ENCODE data around the gene DAO. TPM values are rescaled to one million over a fixed set of nuclear protein-coding genes. Genes with fewer than 3 reads are reported as not detected.

DAO gene
- total RNA-seq, 2 experiments from 2014 or later, result not detected

DNA sequence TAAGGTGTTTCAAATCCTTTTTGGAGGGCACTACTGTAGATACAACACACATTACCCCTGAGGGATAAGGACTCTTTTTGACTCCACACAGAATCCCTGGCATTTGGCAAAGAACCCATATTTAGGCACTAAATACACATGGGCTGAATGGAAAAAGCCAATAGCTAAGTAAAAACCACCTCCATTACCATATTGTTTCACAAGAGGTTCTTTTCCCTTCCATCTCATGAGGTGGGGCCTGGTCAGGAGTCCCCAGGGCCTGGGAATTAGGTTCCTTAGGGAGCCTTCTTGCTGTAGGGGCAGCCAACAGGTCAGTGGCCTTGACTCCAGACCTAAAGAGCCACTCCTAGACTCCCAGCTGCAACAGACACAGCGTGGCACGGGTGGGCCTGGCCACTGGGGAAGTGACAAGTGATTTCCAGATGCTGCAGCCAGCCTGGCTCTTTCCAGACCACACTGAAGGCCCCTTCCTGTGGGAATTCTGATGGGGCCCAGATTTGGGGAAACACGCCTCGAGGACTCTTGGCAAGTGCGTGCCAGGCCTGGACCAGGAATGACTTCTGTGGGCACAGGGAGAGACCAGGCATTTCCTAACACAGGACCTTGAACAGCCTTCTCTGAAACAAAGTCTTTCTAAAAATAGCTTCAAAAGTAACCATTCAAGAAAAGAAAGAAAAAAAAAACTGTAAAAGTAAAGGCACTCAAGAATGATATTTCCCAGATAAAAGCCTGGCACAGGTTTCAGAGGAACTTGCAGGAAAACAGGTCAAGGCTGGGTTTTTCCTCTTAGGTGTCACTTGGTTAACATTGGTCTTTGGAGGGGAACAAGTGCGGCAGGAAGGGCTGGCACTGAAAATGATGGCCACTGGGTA, 40.6 kb upstream of the DAO start:
- H3K79me2 ChIP-seq (ENCODE audit: insufficient read depth, low read depth, low read length), result no peaks in the 10 kb centered on the region
- no TSS peak for BruUV-seq (replicated peaks)

DNA sequence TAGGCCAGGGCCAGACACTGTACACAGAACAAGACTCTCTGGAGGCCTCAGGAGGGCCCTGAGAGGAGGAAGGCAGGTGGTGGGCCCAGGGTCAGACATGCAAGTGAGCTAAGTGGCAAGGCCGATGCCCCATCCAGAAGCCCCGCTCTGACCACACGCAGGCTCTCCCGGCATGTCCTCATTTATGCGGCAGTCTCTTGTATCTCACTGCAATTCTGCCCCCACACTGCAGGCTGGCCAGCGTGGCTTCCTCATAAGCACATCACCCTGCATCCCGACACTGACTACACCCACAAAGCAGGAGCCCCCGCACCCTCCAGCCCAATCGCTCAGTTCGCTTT, 40.0 kb upstream of the DAO start:
- Histone ChIP-seq H3K9me3 (ENCODE audit: low read length) (no peaks in the 10 kb centered on the region), H3K4me1 (ENCODE audit: insufficient read depth, low read length, poor library complexity, severe bottlenecking) (peaks cover 5% of the 10 kb centered on the region), H3K4me2 (ENCODE audit: low read length) (no peak overlapping the region), H2AFZ (ENCODE audit: low read length) (no peak overlapping the region), H3K9me2 (ENCODE audit: insufficient read depth, low read length) (no peaks in the 10 kb centered on the region), H3K36me3 (ENCODE audit: insufficient read depth, low read length) (no peaks in the 10 kb centered on the region; the same call in 1 of the 2 replicates), H3K27ac (ENCODE audit: low read depth, low read length, poor library complexity, severe bottlenecking) (no peak overlapping the region), H4K20me1 (ENCODE audit: insufficient read depth, low read length) (no peaks in the 10 kb centered on the region), H3K4me3 (ENCODE audit: low read depth, low read length, poor library complexity, severe bottlenecking) (no peak overlapping the region), H3K79me2 (ENCODE audit: insufficient read depth, low read depth, low read length) (no peaks in the 10 kb centered on the region)
- no peak for DNase-seq (ENCODE audit: low spot score)
- no TSS peak for BruUV-seq (replicated peaks)
- no peak for TF ChIP-seq EZH2phosphoT487 (IDR thresholded peaks at IDR 0.05; ENCODE audit: borderline replicate concordance, low read depth, low read length)
- TF ChIP-seq, protein P1, sequence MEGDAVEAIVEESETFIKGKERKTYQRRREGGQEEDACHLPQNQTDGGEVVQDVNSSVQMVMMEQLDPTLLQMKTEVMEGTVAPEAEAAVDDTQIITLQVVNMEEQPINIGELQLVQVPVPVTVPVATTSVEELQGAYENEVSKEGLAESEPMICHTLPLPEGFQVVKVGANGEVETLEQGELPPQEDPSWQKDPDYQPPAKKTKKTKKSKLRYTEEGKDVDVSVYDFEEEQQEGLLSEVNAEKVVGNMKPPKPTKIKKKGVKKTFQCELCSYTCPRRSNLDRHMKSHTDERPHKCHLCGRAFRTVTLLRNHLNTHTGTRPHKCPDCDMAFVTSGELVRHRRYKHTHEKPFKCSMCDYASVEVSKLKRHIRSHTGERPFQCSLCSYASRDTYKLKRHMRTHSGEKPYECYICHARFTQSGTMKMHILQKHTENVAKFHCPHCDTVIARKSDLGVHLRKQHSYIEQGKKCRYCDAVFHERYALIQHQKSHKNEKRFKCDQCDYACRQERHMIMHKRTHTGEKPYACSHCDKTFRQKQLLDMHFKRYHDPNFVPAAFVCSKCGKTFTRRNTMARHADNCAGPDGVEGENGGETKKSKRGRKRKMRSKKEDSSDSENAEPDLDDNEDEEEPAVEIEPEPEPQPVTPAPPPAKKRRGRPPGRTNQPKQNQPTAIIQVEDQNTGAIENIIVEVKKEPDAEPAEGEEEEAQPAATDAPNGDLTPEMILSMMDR (conservative IDR thresholded peaks at IDR 0.05; ENCODE audit: low read length), result no peak
- CTCF ChIA-PET (ENCODE audit: unreplicated experiment), result no interaction called here
- intact Hi-C loops (cut with micrococcal nuclease; ENCODE audit: unreplicated experiment), result no loop called here
- POLR2A ChIA-PET, result no interaction called here

More for the DNA sequence above, 40.6 kb upstream of the DAO start:
- Histone ChIP-seq H3K4me3 (ENCODE audit: low read depth, low read length, poor library complexity, severe bottlenecking) (no peak overlapping the region), H4K20me1 (ENCODE audit: insufficient read depth, low read length) (no peaks in the 10 kb centered on the region), H3K4me1 (ENCODE audit: insufficient read depth, low read length, poor library complexity, severe bottlenecking) (peaks cover 5% of the 10 kb centered on the region), H2AFZ (ENCODE audit: low read length) (no peak overlapping the region), H3K4me2 (ENCODE audit: low read length) (no peak overlapping the region), H3K9me3 (ENCODE audit: low read length) (no peaks in the 10 kb centered on the region), H3K27ac (ENCODE audit: low read depth, low read length, poor library complexity, severe bottlenecking) (no peak overlapping the region), H3K36me3 (ENCODE audit: insufficient read depth, low read length) (no peaks in the 10 kb centered on the region; the same call in 1 of the 2 replicates), H3K9me2 (ENCODE audit: insufficient read depth, low read length) (no peaks in the 10 kb centered on the region)
- TF ChIP-seq, protein P1 (conservative IDR thresholded peaks at IDR 0.05; ENCODE audit: low read length), result no peak
- no peak for TF ChIP-seq EZH2phosphoT487 (IDR thresholded peaks at IDR 0.05; ENCODE audit: borderline replicate concordance, low read depth, low read length)
- intact Hi-C loops (cut with micrococcal nuclease; ENCODE audit: unreplicated experiment), result no loop called here
- POLR2A ChIA-PET, result interaction anchor here (0.7 kb wide), 1 partner anchor 304 kb away, joined by 3 read pairs; no protein-coding TSS in a partner anchor
- CTCF ChIA-PET (ENCODE audit: unreplicated experiment), result no interaction called here
- DNase-seq (ENCODE audit: low spot score), result no peak
